Neural cell (in vitro differentiated cells): ENCODE data around the gene TRIM32.

Experiments used
- CTCF ChIP-seq: fragments of 450-650 bp; IDR thresholded peaks from 2 replicates; pipeline ENCODE4 v1.5.1; 2014; ENCODE audit warnings: antibody characterized with exemption, mild to moderate bottlenecking, moderate library complexity; ENCODE audit not compliant: poor library complexity, severe bottlenecking
- EP300 ChIP-seq: fragments of 450-650 bp; conservative IDR thresholded peaks from 2 replicates; pipeline ENCODE4 v1.6.1; 2014; ENCODE audit warnings: antibody characterized with exemption, mild to moderate bottlenecking, moderate library complexity; ENCODE audit not compliant: poor library complexity, severe bottlenecking
- EZH2 ChIP-seq: fragments of 200-600, 300-800 bp; shearing (Covaris generic), sonication (generic); IDR thresholded peaks from 2 replicates; pipeline ENCODE4 v1.6.1; 2014; ENCODE audit warnings: antibody characterized with exemption, low read length, borderline replicate concordance, mild to moderate bottlenecking; ENCODE audit not compliant: insufficient read depth, poor library complexity, severe bottlenecking
- POLR2AphosphoS5 ChIP-seq: IDR thresholded peaks from 2 replicates; pipeline ENCODE4 v1.6.1; 2012
- RAD21 ChIP-seq: fragments of 450-650 bp; conservative IDR thresholded peaks from 2 replicates; pipeline ENCODE4 v1.6.1; 2014; ENCODE audit warnings: antibody characterized with exemption, mild to moderate bottlenecking, moderate library complexity
- REST ChIP-seq: IDR thresholded peaks from 2 replicates; pipeline ENCODE4 v1.6.1; 2012; ENCODE audit warnings: borderline replicate concordance
- TAF1 ChIP-seq: IDR thresholded peaks from 2 replicates; pipeline ENCODE4 v1.6.1; 2012; ENCODE audit warnings: low read depth

DNA sequence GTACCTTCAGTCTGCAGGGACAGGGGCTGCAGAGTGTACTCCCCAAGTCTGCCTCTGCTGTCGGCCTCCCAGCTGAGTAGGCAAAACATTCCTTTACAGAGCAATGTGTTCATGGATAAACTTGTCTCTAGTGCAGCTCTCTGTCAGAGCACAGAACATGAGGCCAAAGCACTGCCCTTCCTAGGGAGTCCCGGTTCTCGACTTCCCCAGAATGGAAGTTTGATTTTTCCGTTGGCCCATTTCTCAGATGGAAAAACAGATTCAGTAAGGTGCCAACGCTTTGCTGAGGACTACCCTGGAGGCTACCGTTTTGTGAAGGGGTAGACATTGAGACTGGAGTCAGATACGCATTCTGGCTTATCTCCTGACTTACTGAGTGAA, 422 bp upstream of the TRIM32 start:
- TF ChIP-seq REST (no peak), CTCF (no peak), POLR2AphosphoS5 (no peak), TAF1 (no peak), RAD21 (no peak), EZH2 (no peak), EP300 (no peak)
